BE2C (cell line): ENCODE results near the gene CES2.

Experiments used
- DNase-seq: peaks from one replicate; pipeline ENCODE4 v3.0.0-alpha.2; 2020
- H3K27me3 ChIP-seq: fragments of 250-450 bp; sonication (Bioruptor Pico); 2 replicates; pipeline ENCODE4 v1.5.1; 2020; ENCODE audit warnings: mild to moderate bottlenecking
- H3K36me3 ChIP-seq: fragments of 250-450 bp; sonication (Bioruptor Pico); 2 replicates; pipeline ENCODE4 v1.5.1; 2020; ENCODE audit warnings: mild to moderate bottlenecking
- H3K4me1 ChIP-seq: fragments of 250-450 bp; sonication (Bioruptor Pico); 2 replicates; pipeline ENCODE4 v1.5.1; 2020
- H3K4me3 ChIP-seq: 2 replicates; pipeline ENCODE4 v1.5.1; 2011; ENCODE audit warnings: low read depth, low read length
- H3K9me3 ChIP-seq: fragments of 250-450 bp; sonication (Bioruptor Pico); 2 replicates; pipeline ENCODE4 v1.5.1; 2020
- CTCF ChIP-seq: IDR thresholded peaks from 2 replicates; pipeline ENCODE4 v1.5.1; 2012; ENCODE audit warnings: mild to moderate bottlenecking, low read depth, low read length

Gene CES2

DNA sequence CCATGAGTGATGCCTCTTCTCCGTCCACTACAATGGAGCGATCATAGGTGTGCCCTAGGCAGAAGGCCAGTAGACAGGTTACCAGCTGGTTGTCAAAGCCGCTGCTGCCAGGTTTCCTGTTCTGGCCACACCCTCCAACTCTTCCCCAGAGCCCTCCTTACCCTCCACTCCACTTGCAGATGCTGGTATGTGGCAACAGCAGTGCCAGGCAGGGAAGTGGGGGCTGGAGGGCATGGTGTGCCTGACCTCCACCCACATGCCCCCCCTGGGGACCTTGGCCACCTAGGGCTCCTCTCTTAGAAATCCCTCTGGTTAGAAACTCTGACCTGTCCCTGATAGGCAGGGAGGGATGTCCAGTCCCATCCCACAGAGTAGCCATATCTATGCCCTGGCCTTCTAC is 11.4 kb upstream of the CES2 start:
- Histone ChIP-seq H3K4me1 (peaks cover 29% of the 10 kb centered on the region), H3K9me3 (no peaks in the 10 kb centered on the region), H3K4me3 (no peak overlapping the region), H3K27me3 (peaks cover 5% of the 10 kb centered on the region; the same call in 1 of the 2 replicates), H3K36me3 (no peaks in the 10 kb centered on the region)
- no peak for TF ChIP-seq CTCF
- no peak for DNase-seq

GRCh38 chr16:66924527-66925321 is 10.6 kb upstream of the CES2 start:
- Histone ChIP-seq H3K27me3 (peaks cover 5% of the 10 kb centered on the region; the same call in 1 of the 2 replicates), H3K4me3 (peak overlapping the region; percentile 12), H3K36me3 (no peaks in the 10 kb centered on the region), H3K9me3 (no peaks in the 10 kb centered on the region), H3K4me1 (peaks cover 20% of the 10 kb centered on the region)
- TF ChIP-seq CTCF: peak; percentile 29
- peak; percentile 52 for DNase-seq

DNA sequence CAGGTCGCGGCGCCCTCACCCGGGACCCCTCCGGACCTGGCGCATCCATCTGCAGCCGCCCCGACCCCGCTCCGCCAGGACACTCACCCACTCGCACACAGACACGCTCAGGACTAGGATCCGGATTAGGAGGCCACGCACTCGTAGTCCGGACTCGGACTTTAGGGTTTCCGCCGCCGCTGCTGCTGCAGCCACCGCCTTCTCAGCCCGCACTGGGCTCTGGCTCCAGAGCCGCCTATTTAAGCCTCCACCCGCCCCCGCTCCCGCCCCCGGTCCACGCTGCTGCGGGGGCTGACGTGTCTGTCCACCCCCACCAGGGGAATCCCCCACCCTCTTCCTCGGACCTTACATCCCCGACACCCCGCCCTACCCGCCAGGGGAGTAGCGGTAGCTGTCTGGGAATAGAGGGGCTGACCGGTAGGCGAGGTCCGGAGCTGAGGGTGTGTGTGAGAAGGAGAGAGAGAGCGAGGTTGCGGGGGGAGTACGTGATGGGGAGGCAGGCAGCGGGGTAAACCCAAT is 9.9 kb upstream of the CES2 start, which contains the start of gene RRAD:
TSS of gene RRAD (minus strand) at position 214 of the 519 bp plus-strand sequence. CDS start 356 bp downstream, outside the sequence.
- no peak for TF ChIP-seq CTCF
- DNase-seq: no peak

GRCh38 chr16:66926171-66926947 is 9.0 kb upstream of the CES2 start:
- Histone ChIP-seq H3K36me3 (no peaks in the 10 kb centered on the region), H3K4me3 (no peak overlapping the region), H3K9me3 (no peaks in the 10 kb centered on the region), H3K27me3 (peaks cover 5% of the 10 kb centered on the region; the same call in 1 of the 2 replicates), H3K4me1 (peaks cover 16% of the 10 kb centered on the region)
- no peak for TF ChIP-seq CTCF
- DNase-seq: no peak

More for the DNA sequence above, 9.9 kb upstream of the CES2 start, which contains the start of gene RRAD:
- Histone ChIP-seq H3K4me3 (peak within 1 kb of the TSS; percentile 12), H3K9me3 (no peaks in the 10 kb centered on the region), H3K27me3 (peaks cover 5% of the 10 kb centered on the region; the same call in 1 of the 2 replicates), H3K36me3 (no peaks in the 10 kb centered on the region), H3K4me1 (peaks cover 16% of the 10 kb centered on the region)

DNA sequence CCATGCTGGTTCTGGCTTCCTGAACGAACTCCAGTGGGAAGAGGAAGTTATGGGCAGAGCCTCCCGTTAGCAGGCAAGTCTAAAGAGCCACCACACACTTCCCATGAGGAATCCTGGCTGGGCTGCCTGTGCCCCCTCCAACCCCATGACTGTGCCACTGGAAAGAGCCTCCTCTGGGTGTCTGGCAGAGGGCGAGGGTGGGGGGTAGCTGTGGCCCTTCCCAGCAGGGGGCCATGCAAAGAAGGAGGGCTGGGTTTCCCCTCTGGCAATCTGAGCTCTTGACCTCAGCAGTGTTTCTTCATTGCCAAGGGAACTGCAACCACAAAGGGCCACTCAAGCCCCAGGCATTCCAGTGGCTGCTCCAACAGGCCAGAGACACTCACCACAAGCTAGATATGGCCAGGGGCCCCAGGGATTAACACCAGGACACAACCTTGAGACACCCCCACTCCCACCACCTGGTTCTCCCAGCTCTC is 8.3 kb upstream of the CES2 start:
- TF ChIP-seq CTCF: no peak
- H3K4me1 ChIP-seq: peaks cover 16% of the 10 kb centered on the region
- DNase-seq: peak; percentile 38
- H3K27me3 ChIP-seq: peaks cover 5% of the 10 kb centered on the region; the same call in 1 of the 2 replicates
- H3K9me3 ChIP-seq: no peaks in the 10 kb centered on the region
- H3K4me3 ChIP-seq: no peak overlapping the region
- no peaks in the 10 kb centered on the region for H3K36me3 ChIP-seq
